A375 (cell line): Measurements from ENCODE around the gene AMZ2. TPM values are rescaled to one million over a fixed set of nuclear protein-coding genes. Genes with fewer than 3 reads are reported as not detected.

Experiments used
- total RNA-seq: library from RNA; depleted of rRNA; stranded (reverse); fragments of >200 nt; shearing (Covaris generic); gene quantifications from 2 replicates; pipeline ENCODE4 v1.2.3, GENCODE V29; 2014; rRNA removed

AMZ2 gene
- total RNA-seq, result 44.3 and 46.5 TPM in 2 replicates

GRCh38 chr17:68247445-68248198, at the start of gene AMZ2:
AMZ2 (plus strand) TSS chr17:68248043; CDS start chr17:68250188, 2,145 bp downstream.

GRCh38 chr17:68290955-68291835, 43.4 kb downstream of the AMZ2 start, which contains the start of the genes ARSG and SLC16A6:
ARSG (plus strand) TSS chr17:68291495; CDS start chr17:68307494, 15,999 bp downstream.
SLC16A6 (minus strand) TSS chr17:68291127; CDS start chr17:68278320, 12,807 bp downstream.

Other genes starting within 250 kb of the AMZ2 start
- gene KPNA2, start 212.3 kb upstream of the AMZ2 start, total RNA-seq, result 223 and 267 TPM in 2 replicates
- gene SLC16A6, start 43.1 kb downstream of the AMZ2 start, total RNA-seq, result 0.79 and 0.93 TPM in 2 replicates
- gene ARSG, start 43.5 kb downstream of the AMZ2 start, total RNA-seq, result 2.9 and 3.8 TPM in 2 replicates
- gene WIPI1, start 209.5 kb downstream of the AMZ2 start, total RNA-seq, result 30.0 and 37.3 TPM in 2 replicates